Measurements from ENCODE around the gene GSG1. TPM values are rescaled to one million over a fixed set of nuclear protein-coding genes. Genes with fewer than 3 reads are reported as not detected.

Gene GSG1
- total RNA-seq, 2 experiments from 2014 or later, result not detected

DNA sequence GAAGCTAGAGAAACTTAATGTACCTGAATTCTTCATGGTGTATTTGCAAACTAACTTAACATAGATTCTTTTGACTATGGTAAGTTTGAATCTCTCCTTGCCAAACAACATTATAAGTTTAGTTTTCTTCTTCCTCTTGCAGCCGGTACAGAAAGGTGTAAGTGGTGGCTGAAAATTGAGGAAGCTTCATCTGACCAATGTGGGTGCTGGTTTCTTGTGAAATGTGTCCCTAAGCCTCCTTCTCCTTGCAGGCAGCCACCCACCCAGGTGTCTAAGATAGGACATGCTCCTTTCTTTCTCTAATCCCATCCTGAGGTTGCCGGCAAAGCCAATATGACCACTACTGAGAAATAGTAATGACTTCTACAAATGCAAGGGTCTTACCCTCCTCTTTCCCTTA lies 20.6 kb downstream of the GSG1 start:
- Mint-ChIP-seq H3K27me3 (no peaks in the 10 kb centered on the region), H3K36me3 (ENCODE audit: low read depth) (no peaks in the 10 kb centered on the region), H3K27ac (no peak overlapping the region), H3K4me1 (no peaks in the 10 kb centered on the region), H3K4me3 (no peak overlapping the region), H3K9me3 (no peaks in the 10 kb centered on the region)
- no peak for DNase-seq
- CTCF ChIA-PET, result no interaction called here
- POLR2A ChIA-PET, result no interaction called here

DNA sequence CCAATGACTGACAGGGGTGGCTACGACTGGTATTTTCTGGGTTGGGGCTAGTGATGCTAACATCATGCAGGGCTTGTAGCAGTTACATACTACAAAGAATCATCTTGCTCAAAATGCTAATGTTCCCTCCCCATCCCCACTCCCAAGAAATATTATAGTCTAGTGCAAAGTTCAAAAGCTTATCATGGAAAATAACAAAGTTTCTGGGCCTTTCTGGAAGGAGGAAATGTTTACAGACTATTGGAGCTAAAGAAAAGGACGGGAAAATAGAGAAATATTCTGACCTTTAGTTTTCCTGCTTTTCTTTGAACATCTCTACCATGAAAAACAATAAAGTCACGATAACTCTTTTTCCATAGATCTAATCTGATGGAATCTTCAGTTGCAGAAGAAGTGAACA lies 23.2 kb downstream of the GSG1 start:
- H3K4me1 Mint-ChIP-seq, result no peaks in the 10 kb centered on the region
- H3K4me3 Mint-ChIP-seq, result no peak overlapping the region
- peaks cover 2% of the 10 kb centered on the region for H3K36me3 Mint-ChIP-seq (ENCODE audit: low read depth)
- no peaks in the 10 kb centered on the region for H3K9me3 Mint-ChIP-seq
- ChIA-PET POLR2A (no interaction called here), CTCF (interaction anchor here (0.5 to 1.5 kb wide), 3 partner anchors 19 to 492 kb away, joined by 3 to 4 read pairs (median 3); no protein-coding TSS in a partner anchor)
- H3K27ac Mint-ChIP-seq, result no peak overlapping the region
- no peak for DNase-seq
- H3K27me3 Mint-ChIP-seq, result no peaks in the 10 kb centered on the region

DNA sequence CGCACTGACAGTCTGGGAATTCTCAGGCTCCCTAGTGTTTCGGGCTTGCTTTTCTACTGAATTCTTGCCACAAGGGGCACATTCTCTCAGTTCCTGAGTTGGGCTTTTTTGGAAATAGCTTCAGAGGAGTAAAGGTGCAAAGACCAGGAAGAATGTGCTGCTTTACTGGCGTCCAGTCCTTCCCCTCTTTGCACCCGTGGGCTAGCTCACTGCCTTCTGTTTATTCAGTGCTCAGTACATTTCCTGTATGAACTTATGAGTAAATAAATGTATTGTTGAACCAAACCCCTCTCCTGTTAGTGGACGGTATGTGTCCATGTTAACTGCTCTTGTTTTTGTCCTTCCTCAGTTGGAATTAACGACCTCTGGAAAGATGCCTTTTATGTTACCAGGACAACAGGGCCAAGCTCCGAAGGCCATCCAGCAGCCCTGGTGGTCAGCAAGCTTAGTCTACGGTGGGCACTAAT lies 24.0 kb downstream of the GSG1 start:
- Mint-ChIP-seq H3K4me1 (no peaks in the 10 kb centered on the region), H3K4me3 (no peak overlapping the region), H3K9me3 (no peaks in the 10 kb centered on the region), H3K27ac (no peak overlapping the region), H3K27me3 (no peaks in the 10 kb centered on the region), H3K36me3 (ENCODE audit: low read depth) (peaks cover 2% of the 10 kb centered on the region)
- no peak for DNase-seq
- ChIA-PET POLR2A (no interaction called here), CTCF (interaction anchor here (1.5 kb wide), 1 partner anchor 20 kb away, joined by 4 read pairs; no protein-coding TSS in a partner anchor)

DNA sequence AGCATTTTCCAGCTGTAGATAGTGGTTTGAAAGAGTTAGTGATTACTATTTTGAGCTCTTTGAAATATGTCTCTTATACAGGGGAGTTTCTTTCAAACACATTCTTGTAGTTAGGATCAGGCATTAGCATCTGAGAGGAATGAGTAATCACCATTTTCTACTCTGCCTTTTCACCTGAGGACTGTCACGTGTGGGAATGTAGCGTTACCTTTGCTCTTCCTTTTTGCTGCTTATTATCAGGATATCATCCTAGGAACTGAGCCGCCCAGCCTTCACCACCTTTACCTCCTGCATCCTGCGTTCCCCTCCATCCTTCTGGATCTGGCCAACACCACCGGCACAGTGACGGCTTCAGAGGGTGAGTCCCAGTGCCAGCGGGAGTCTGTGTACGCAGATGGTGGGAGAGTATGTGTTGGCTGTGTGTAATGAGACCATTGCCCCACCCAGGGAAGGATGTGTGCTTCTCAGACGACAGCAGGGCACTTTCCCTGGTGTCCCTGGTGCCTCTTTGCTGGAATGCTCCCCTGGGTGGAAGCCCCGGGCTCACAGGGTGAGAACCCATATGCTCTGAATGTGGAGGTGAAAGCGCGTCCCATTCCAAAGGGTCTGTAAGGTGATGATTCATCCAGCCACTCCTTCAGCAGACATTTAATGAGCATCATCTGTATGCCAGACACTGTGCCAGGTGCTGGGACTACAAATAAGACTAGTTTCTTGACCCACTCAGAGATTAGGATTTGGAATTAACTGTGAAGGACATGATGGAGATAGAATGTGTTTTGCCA lies 27.5 kb downstream of the GSG1 start:
- H3K27me3 Mint-ChIP-seq, result no peaks in the 10 kb centered on the region
- no peaks in the 10 kb centered on the region for H3K9me3 Mint-ChIP-seq
- no peak overlapping the region for H3K4me3 Mint-ChIP-seq
- CTCF ChIA-PET, result no interaction called here
- peaks cover 4% of the 10 kb centered on the region for H3K36me3 Mint-ChIP-seq (ENCODE audit: low read depth)
- POLR2A ChIA-PET, result no interaction called here
- DNase-seq, result no peak
- no peak overlapping the region for H3K27ac Mint-ChIP-seq
- no peaks in the 10 kb centered on the region for H3K4me1 Mint-ChIP-seq

DNA sequence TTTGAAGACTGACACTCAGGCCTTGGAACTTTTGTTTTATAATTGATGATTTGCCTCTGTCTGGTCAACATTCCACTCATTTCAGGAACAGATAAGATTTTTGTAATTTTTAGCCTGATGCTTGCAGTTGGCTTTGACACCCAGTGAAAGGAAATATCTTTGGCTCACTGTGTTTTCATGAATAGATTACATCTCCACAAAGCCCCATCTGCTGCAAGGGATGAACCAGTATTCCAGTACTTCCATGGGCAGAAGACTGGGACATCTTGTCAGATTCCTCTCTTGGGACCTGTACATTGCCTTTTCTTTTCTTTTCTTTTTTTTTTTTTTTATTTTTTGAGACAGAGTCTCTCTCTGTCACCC lies 28.4 kb downstream of the GSG1 start:
- Mint-ChIP-seq H3K4me1 (no peaks in the 10 kb centered on the region), H3K36me3 (ENCODE audit: low read depth) (peaks cover 5% of the 10 kb centered on the region), H3K27me3 (no peaks in the 10 kb centered on the region), H3K4me3 (no peak overlapping the region), H3K9me3 (no peaks in the 10 kb centered on the region), H3K27ac (no peak overlapping the region)
- DNase-seq, result no peak
- ChIA-PET CTCF (no interaction called here), POLR2A (no interaction called here)

DNA sequence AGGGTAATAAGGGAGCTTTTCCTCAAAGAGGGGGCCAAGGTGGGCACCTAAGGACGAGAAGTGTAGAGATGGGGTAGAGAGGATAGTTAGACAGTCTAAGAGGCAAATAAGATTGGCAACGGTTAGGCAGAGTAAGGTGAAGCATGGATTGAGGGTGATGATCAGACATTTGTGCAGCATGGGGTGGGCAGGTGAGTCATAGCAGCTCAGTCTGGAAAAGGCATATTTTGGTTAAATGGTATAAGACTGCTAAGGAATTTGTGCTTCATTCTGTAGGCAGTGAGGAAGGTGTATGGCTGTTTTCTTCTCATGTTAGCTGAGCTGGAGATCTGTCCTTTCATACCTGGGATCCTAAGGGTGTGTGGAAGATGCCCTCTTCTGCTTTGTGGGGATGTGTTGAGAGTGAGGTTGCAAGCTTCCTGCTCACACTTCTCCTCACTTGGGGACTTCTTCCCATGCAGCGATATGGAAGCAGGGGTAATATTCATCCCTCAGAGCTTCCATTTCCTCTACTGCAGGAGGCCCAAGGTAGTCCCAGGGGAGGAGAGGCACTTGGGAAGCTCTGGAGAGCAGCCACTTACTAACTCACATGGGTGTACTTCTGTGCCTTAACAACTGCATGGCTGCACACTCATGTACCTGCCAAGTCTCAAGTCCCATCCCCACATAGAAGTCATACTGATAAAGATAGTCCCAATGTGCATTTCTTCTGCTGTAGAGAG lies 28.9 kb downstream of the GSG1 start:
- no peaks in the 10 kb centered on the region for H3K9me3 Mint-ChIP-seq
- no peak for DNase-seq
- H3K4me3 Mint-ChIP-seq, result no peak overlapping the region
- POLR2A ChIA-PET, result no interaction called here
- H3K27me3 Mint-ChIP-seq, result no peaks in the 10 kb centered on the region
- H3K4me1 Mint-ChIP-seq, result no peaks in the 10 kb centered on the region
- peaks cover 5% of the 10 kb centered on the region for H3K36me3 Mint-ChIP-seq (ENCODE audit: low read depth)
- CTCF ChIA-PET, result interaction anchor here (0.8 kb wide), 1 partner anchor 11 kb away, joined by 4 read pairs; no protein-coding TSS in a partner anchor
- H3K27ac Mint-ChIP-seq, result no peak overlapping the region

DNA sequence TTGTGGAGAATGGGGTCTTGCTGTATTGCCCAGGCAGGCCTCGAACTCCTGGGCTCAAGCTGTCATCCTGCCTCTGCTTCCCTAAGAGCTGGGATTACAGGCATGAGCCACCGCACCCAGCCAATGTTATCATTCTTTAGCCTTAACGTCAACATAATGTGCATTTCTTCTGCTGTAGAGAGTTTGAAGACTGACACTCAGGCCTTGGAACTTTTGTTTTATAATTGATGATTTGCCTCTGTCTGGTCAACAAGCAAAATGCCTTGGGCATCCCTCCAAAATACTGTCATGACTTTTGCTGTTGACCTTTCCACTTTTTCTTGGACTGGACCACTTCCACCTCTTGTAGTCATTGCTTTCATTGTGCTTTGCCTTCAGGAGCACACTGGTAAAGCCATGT lies 30.3 kb downstream of the GSG1 start:
- ChIA-PET CTCF (interaction anchor here (0.8 kb wide), 1 partner anchor 12 kb away, joined by 4 read pairs; no protein-coding TSS in a partner anchor), POLR2A (interaction anchor here (0.6 kb wide), 1 partner anchor 137 kb away, joined by 8 read pairs; no protein-coding TSS in a partner anchor)
- H3K27ac Mint-ChIP-seq, result no peak overlapping the region
- H3K27me3 Mint-ChIP-seq, result no peaks in the 10 kb centered on the region
- no peak for DNase-seq
- H3K36me3 Mint-ChIP-seq (ENCODE audit: low read depth), result peaks cover 7% of the 10 kb centered on the region
- no peaks in the 10 kb centered on the region for H3K9me3 Mint-ChIP-seq
- H3K4me1 Mint-ChIP-seq, result no peaks in the 10 kb centered on the region
- no peak overlapping the region for H3K4me3 Mint-ChIP-seq

DNA sequence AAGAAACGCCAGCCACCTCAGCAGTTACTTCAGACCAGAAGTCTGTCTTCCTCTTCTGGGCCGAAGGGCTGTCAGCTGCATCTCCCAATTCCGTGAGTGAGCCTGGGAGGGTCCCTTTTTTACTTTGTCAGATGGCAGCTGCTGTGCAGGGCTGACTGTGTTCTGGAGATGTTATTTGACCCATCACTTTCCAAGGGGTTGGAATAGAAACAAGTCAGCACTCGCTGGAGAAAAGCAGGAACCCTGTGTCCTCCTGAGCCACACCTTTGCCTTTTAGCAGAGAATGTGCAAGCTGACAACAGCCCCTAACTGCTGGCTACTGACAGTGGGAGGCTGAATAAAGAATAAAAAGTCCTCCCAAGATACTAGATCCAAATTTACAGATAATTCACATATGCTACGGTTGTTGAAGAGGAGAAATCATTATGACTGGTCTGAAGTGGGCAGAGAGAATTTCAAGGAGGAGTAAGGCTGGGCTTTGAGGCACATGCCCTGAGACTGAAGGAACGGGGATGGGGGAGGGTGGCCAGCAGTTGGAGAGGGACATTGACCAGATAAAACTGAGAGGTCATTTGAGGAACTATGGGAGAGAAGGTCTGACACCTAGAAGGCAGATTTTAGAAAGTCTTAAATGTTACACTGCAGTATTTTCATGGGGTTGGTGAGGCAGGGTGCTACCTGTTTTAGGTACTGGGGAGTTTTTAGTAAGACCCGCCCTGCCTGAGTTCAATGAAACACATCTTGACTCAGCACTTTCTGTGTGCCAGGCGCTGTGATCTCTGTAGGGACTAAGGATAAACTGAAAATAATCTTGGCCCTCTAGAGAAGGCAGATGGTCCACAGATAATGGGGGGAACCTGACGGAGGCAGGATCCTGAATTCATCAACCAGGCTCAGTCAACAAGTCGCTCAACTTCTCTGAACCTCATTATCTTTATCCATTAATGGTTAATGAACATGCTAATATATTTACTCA lies 31.9 kb downstream of the GSG1 start:
- H3K4me3 Mint-ChIP-seq, result no peak overlapping the region
- H3K27ac Mint-ChIP-seq, result no peak overlapping the region
- peaks cover 6% of the 10 kb centered on the region for H3K4me1 Mint-ChIP-seq
- H3K36me3 Mint-ChIP-seq (ENCODE audit: low read depth), result peaks cover 7% of the 10 kb centered on the region
- ChIA-PET CTCF (interaction anchor here (0.7 kb wide), 1 partner anchor 9 kb away, joined by 3 read pairs; no protein-coding TSS in a partner anchor), POLR2A (no interaction called here)
- H3K9me3 Mint-ChIP-seq, result no peaks in the 10 kb centered on the region
- no peak for DNase-seq
- no peaks in the 10 kb centered on the region for H3K27me3 Mint-ChIP-seq

DNA sequence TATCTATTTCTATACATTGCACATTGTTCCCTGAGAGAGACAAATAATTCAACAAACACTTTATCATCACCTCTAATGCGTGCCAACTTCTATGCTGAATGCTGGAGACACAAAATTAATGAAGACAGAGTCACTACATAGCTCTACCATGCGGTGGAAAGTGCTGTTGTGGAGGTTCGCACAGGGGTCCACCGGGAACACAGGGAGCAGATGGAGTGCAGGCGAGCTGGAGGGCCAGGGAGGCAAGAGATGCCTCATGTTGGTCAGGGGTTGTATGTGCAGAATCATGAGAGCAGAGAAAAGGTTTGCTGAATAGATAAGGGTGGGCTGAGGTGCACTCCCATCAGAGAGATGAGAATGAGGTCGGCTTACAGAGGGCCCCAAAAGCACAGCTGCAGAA lies 34.1 kb downstream of the GSG1 start:
- CTCF ChIA-PET, result no interaction called here
- POLR2A ChIA-PET, result no interaction called here
- Mint-ChIP-seq H3K4me3 (no peak overlapping the region), H3K9me3 (no peaks in the 10 kb centered on the region), H3K36me3 (ENCODE audit: low read depth) (peaks cover 6% of the 10 kb centered on the region), H3K4me1 (peaks cover 6% of the 10 kb centered on the region), H3K27me3 (no peaks in the 10 kb centered on the region), H3K27ac (no peak overlapping the region)
- no peak for DNase-seq

DNA sequence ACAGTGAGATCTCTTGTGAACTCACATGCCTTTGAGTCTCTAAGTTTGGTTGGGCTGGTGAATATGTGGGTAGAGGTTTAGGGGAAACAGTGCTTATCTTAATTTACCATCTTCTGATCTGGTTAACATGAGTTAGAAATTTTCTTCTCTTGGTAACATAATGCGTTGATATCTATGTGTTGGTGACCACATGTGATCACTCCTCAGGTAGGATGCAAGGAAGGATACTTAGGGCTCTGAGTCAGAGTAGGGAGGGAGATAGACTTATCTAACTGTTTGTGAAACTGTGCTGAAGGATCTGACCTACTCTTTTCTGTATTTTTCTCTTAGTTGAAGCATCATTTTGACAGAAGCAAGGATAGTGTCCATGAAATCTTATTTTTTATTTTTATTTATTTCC lies 36.1 kb downstream of the GSG1 start:
- H3K27me3 Mint-ChIP-seq, result no peaks in the 10 kb centered on the region
- CTCF ChIA-PET, result no interaction called here

DNA sequence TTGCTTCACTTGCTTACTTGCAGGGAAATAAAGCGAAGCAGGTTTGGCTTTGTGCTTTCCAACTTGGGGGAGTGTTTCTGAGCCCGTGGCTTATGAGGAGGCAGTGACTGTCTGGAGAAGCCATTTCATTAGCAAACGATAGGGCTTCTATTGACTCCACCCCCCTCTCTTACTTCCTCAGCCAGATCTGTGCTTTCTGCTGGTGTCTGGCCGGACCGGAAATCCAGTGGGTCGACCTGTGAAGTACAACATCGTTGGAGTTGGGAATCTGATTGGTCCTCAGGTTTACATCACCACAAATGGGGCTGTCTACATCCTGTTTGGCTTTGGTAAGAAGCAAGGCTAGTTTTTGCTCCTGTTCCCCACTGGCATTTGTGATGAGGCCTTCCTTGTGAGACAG lies 37.0 kb downstream of the GSG1 start:
- ChIA-PET POLR2A (no interaction called here), CTCF (interaction anchor here (1.8 kb wide), 1 partner anchor 21 kb away, joined by 6 read pairs; no protein-coding TSS in a partner anchor)
- no peak for DNase-seq
- Mint-ChIP-seq H3K27ac (no peak overlapping the region), H3K4me3 (no peak overlapping the region), H3K36me3 (ENCODE audit: low read depth) (peaks cover 3% of the 10 kb centered on the region), H3K27me3 (no peaks in the 10 kb centered on the region), H3K4me1 (peaks cover 6% of the 10 kb centered on the region), H3K9me3 (no peaks in the 10 kb centered on the region)

More for the DNA sequence above, 36.1 kb downstream of the GSG1 start:
- H3K9me3 Mint-ChIP-seq, result no peaks in the 10 kb centered on the region
- H3K27ac Mint-ChIP-seq, result no peak overlapping the region
- DNase-seq, result no peak
- peaks cover 3% of the 10 kb centered on the region for H3K36me3 Mint-ChIP-seq (ENCODE audit: low read depth)
- peaks cover 6% of the 10 kb centered on the region for H3K4me1 Mint-ChIP-seq
- H3K4me3 Mint-ChIP-seq, result no peak overlapping the region
- POLR2A ChIA-PET, result no interaction called here

DNA sequence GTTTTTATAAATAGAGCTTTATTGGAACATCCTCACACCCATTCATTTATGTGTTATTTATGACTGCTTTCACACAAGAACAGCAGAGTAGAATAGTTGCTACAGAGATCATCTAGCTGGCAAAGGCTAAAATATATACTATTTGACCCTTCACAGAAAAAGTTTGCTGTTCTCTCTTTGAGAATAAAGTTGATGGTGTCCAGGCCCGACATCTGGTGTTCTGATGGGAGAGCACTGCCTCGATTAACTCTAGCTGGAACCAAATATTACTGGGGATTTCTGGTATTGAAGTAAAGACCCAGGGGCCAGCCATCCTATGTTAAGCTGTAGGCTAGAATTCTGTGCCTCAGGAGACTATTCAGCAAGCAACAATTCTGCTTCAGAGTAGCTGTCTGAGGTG lies 37.5 kb downstream of the GSG1 start:
- no peaks in the 10 kb centered on the region for H3K27me3 Mint-ChIP-seq
- no peaks in the 10 kb centered on the region for H3K9me3 Mint-ChIP-seq
- H3K4me3 Mint-ChIP-seq, result no peak overlapping the region
- H3K36me3 Mint-ChIP-seq (ENCODE audit: low read depth), result peaks cover 3% of the 10 kb centered on the region
- H3K4me1 Mint-ChIP-seq, result peaks cover 6% of the 10 kb centered on the region
- H3K27ac Mint-ChIP-seq, result no peak overlapping the region
- ChIA-PET POLR2A (no interaction called here), CTCF (interaction anchor here (0.7 to 1.8 kb wide), 3 partner anchors 20 to 58 kb away, joined by 3 to 6 read pairs (median 4); no protein-coding TSS in a partner anchor)
- DNase-seq, result no peak
